Measurements from ENCODE around the gene MCRS1.
"Not testable (repeated sequence)": the region's sequence is repeated elsewhere in the genome, so short reads cannot be mapped to it uniquely, and the experiment has no call there.

The MCRS1 gene

DNA sequence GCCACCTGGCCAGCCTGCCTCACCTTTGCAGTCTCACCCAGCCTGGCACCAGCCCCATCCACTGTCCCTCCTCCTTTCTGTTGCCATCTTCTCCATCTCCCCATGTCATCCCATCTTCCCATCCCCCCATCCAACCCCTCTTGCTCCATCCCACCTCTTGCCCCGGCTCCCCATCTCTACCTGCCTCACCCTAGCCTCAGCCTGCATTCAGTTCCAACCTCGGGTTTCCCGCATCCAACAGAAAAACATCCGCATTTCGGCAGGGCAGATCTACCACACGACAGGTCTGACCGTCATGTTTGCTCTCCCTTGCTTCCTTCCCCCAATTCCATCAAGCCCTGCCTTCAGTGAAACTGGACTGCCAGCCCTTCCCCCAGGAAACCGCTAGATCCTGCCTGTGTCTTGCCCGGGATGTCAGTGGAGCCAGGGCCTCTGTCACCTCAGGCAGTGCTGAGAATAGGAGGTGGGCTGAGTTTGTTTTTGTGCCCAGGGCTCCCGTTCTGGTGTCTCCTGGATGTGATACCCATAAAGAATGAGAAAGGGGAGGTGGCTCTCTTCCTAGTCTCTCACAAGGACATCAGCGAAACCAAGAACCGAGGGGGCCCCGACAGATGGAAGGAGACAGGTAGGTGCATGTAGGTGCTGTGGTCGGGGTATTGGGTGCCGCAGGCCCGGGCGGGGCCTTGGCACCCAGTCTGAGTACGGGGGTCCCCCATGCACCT is 26.6 kb downstream of the MCRS1 start:
- no peak for DNase-seq (ENCODE audit: low read depth in 2 of 2)

DNA sequence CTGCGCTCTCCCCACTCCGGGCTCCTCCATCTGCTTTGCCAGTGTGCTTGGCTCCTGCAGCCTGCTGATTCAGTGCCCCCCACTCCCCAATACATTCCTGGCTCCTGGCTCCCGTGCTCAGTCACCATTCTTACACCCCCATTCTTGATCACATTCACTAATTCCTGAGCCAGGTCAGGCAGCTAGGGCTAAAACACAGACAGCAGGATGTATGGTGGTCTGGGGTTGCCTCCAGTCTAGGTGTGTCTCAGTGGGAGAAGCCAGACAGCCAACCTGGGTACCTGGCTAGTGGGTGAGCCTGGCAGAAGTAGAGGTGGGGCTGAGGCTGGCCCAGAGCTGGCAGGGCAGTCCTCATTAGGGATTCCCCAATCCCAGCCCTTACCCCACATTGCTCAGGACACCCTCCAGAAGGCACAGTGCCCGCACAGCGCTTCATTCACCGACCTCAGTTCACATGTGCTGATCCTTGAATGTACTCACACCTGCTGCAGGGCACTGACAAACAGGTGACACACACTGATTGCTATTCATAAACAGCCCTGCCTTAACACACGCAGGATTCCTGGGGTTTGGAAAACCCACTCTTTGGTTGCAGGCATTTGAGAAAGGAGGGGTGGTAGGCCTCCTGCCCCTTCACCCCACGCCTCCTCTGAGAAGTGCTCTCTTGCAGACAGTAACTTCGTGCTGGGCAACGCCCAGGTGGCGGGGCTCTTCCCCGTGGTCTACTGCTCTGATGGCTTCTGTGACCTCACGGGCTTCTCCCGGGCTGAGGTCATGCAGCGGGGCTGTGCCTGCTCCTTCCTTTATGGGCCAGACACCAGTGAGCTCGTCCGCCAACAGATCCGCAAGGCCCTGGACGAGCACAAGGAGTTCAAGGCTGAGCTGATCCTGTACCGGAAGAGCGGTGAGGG is 27.5 kb downstream of the MCRS1 start:
- no peak for DNase-seq (ENCODE audit: low read depth in 2 of 2)

- DNase-seq (ENCODE audit: low read depth in 2 of 2) = no peak
Observed at GRCh38 chr12:49539406-49540228, 28.3 kb downstream of the MCRS1 start.

DNA sequence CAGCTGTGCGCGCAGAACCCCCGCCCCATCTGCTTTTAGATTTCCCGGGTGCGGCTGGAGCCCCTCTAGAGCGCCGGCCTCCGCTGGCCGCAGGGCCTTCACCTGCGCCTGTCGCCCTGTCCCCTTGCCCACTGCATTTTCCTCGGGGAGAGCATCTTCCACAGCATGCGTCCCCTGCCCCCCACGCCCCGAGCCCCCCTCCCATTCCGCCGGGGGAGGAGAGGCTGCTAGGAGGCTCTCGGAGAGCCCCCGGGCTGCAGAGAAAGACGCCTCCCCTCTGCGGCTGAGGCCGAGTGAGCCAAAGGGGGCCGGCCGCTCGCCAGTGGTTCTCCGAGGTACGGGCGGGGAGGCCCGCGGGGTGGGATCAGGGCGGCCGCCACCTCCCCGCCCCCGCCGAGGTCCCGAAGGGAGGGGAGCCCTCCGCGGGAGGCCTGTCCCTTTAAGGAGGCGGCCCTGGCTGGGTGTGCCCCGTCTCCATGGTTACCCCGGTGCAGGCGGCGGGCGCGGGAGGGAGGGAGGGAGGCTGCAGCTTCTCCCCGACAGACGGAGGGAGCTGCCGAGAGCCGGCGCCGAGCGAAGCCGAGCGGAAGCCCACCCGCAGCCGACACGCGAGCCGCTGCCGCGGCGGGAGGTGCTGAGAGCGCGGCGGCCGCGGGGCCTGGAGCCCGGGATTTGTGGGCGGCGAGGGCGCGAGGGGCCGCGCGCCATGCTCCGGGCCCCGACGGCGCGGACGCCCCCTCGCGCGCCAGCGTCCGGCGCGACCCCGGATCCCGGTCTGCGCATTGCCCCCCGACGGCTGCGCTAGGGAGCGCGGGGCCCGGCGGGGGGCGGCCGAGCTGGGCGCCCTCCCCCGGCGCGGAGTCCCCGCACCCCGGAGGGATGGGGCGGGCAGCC is 29.2 kb downstream of the MCRS1 start, which contains the start of gene KCNH3:
TSS of gene KCNH3 (plus strand) at position 521 of the 894 bp plus-strand sequence. CDS start 387 bp downstream, outside the sequence.
- peak; percentile 78 to 79 for DNase-seq (ENCODE audit: low read depth in 2 of 2)

DNA sequence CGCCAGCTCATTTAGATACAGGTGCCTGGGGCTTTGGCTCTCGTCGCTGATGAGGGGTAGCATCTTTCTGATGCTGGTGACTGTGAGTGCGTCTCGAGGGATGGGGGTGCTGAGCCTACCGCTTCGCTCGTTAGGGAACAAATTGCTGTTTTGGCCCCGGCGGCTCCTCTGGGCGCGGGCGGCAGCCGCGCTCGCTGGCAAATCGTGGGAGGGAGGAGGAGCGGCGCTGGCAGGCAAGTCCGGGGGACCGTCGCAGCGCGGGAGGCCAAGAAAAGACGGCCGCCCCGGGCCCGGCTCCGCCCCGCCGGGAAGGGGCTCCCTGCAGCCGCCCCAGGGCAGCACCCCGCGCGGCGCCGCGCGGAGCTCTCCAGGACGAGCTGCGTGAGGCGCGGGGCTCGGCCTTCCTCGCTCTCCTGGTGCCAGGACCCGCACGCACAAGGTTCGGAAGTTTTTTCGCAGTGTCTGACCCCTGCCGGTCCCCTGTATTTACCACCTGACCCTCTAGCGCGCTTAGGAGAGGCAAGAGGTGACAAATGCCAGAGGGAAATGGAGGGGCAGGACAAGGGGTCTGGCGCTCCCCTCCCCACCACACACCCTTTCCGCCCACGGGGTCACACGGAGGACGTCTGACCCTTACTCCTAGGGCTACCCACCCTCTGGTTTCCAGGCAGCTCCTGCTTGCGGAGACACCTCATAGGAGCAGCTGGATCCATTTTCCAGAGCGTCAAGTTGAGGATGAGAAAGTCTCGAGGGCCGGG is 30.0 kb downstream of the MCRS1 start:
- no peak for DNase-seq (ENCODE audit: low read depth in 2 of 2)

DNA sequence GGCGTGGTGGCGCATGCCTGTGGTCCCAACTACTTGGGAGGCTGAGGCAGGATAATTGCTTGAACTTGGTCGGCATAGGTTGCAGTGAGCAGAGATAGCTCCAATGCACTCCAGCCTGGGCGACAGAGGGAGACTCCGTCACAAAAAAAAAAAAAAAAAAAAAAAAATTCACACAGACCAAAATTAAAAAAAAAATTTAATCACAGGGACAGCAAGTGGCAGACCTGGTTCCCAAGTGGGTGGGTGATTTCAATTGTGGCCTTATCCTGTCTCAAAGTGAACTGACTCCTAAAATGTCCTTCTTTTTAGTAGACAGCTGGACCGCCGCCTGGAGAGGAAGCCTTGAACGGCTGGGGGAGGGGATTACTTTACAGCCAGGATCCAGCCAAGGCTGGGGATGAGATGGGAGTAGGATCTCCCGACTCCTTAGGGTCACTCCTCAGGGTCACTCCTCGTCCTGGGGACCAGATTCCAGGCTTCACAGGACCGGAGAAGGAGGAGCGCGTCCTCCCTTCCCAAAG is 30.7 kb downstream of the MCRS1 start:
- DNase-seq (ENCODE audit: low read depth in 2 of 2) = no peak

- no peak for DNase-seq (ENCODE audit: low read depth in 2 of 2)
Observed at GRCh38 chr12:49536526-49537071, 31.3 kb downstream of the MCRS1 start.

- no peak for DNase-seq (ENCODE audit: low read depth in 2 of 2)
Observed at GRCh38 chr12:49535921-49536525, 31.9 kb downstream of the MCRS1 start.

- DNase-seq (ENCODE audit: low read depth in 2 of 2) = no peak
Observed at GRCh38 chr12:49534731-49535278, 33.1 kb downstream of the MCRS1 start.

GRCh38 chr12:49534122-49534521 is 33.8 kb downstream of the MCRS1 start:
- not testable (repeated sequence) for DNase-seq (ENCODE audit: low read depth in 2 of 2)

DNA sequence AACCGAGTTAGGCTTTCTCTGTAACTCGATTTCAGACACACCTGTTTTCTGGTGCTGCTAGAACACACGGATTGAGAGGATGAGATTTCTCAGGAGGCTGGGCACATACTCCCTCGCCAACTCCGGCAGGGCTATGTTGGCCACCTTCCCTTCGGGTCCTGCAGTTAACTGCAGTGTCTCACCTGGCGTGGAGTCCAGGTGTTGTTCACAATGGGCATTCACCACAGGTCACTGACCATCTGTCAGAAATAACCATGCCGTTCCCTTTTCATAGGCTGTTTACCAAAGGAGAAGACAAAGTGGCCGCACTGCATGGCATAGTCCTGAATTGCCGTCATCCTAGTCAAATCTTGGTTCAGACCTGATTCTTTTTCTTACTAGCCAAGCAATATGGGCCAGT is 34.6 kb downstream of the MCRS1 start:
- DNase-seq (ENCODE audit: low read depth in 2 of 2) = no peak

- DNase-seq (ENCODE audit: low read depth in 2 of 2) = no peak
Observed at GRCh38 chr12:49531745-49532144, 36.2 kb downstream of the MCRS1 start.

DNA sequence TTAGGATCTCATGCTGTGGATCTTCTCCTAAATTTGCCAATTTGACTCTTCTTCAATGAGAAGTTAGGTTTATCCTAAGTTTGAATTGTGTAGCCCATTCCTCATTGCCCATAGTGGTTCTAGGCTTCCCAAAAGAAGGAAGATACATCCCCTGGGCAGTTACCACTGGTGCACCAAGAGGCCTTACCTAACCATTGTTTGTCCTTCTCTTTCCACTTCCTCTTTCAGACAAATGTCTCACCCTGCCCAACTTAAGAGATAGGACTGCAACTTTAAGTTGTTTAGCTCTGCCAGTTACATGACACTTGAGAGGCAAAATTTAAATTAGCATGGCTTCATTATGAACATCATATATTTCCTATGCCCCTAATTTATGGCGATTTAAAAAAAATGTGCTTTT is 38.5 kb downstream of the MCRS1 start:
- no peak for DNase-seq (ENCODE audit: low read depth in 2 of 2)

- DNase-seq (ENCODE audit: low read depth in 2 of 2) = no peak
Observed at GRCh38 chr12:49527361-49528130, 40.4 kb downstream of the MCRS1 start.

- DNase-seq (ENCODE audit: low read depth in 2 of 2) = no peak
Observed at GRCh38 chr12:49525942-49526341, 42.0 kb downstream of the MCRS1 start.

- no peak for DNase-seq (ENCODE audit: low read depth in 2 of 2)
Observed at GRCh38 chr12:49524660-49525324, 43.1 kb downstream of the MCRS1 start.

DNA sequence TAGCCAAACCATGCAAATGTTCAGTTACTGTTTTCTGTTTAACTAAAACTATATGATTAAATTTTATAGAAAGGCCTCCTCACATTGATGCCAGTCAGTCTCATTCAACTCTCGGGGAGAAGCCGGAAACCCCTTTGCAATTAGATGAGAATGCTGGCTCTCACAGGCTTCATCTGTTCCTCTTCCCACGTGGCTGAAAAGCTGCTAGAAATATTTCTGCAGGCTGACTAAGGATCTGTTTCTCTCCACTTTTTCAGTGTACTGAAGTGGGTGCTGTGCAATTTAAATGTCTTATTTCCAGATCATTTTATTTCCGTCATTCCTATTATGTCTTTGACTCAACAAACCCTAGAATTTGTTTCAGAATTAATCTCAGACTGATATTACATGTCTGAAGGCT is 46.6 kb downstream of the MCRS1 start:
- DNase-seq (ENCODE audit: low read depth in 2 of 2) = no peak

DNA sequence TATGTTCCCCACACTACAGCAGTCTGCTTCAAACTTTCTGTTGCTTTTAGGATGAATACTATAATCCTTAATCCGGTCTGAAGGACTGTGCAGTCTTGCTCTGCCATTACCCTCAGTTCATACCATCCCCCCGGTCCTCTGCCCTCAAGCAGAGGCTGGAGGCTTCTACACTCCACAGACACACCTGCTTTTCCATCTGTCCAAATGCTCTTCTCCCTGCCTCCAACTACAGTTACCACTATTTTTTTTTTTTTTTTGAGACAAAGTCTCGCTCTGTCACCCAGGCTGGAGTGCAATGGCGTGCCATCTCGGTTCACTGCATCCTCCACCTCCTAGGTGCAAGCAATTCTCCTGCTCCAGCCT is 48.4 kb downstream of the MCRS1 start:
- DNase-seq (ENCODE audit: low read depth in 2 of 2) = no peak

All from stimulated activated CD8-positive, alpha-beta memory T cell treated with anti-CD3 and anti-CD28 coated beads, Interleukin-2, amount 100 ng/mL, for 1 hour (primary cell).